Parathyroid adenoma (tissue), 2 donors: ENCODE measurements around the gene ETHE1.

Experiments
- H2AFZ ChIP-seq: fragments of 300-600 bp; sonication (generic); one replicate; pipeline ENCODE4 v1.7.0; 2017; ENCODE audit warnings: antibody characterized with exemption, mild to moderate bottlenecking
- H3K27ac ChIP-seq: fragments of 300-600 bp; sonication (generic); one replicate; pipeline ENCODE4 v1.7.0; 2017
- H3K27me3 ChIP-seq: fragments of 300-600 bp; sonication (generic); one replicate; pipeline ENCODE4 v1.7.0; 2017; ENCODE audit warnings: low read length; ENCODE audit not compliant: control insufficient read depth, insufficient read depth
- H3K36me3 ChIP-seq: fragments of 300-600 bp; sonication (generic); one replicate; pipeline ENCODE4 v1.7.0; 2017; ENCODE audit warnings: low read length; ENCODE audit not compliant: control insufficient read depth, insufficient read depth
- H3K4me1 ChIP-seq: fragments of 300-600 bp; sonication (generic); one replicate; pipeline ENCODE4 v1.7.0; 2017; ENCODE audit warnings: control low read depth
- H3K4me2 ChIP-seq: fragments of 300-600 bp; sonication (generic); one replicate; pipeline ENCODE4 v1.7.0; 2017; ENCODE audit warnings: low read length
- H3K4me3 ChIP-seq: fragments of 300-600 bp; sonication (generic); one replicate; pipeline ENCODE4 v1.7.0; 2017; ENCODE audit warnings: low read depth, low read length
- H3K79me2 ChIP-seq: fragments of 300-600 bp; sonication (generic); one replicate; pipeline ENCODE4 v1.7.0; 2017; ENCODE audit warnings: control low read depth
- H3K9ac ChIP-seq: fragments of 300-600 bp; sonication (generic); one replicate; pipeline ENCODE4 v1.7.0; 2017; ENCODE audit warnings: mild to moderate bottlenecking
- H3K9me3 ChIP-seq: fragments of 300-600 bp; sonication (generic); one replicate; pipeline ENCODE4 v1.7.0; 2017; ENCODE audit warnings: low read length; ENCODE audit not compliant: control insufficient read depth
- CTCF ChIP-seq: fragments of 300-600 bp; sonication (generic); IDR thresholded peaks from one replicate; pipeline ENCODE4 v1.7.0; 2017; ENCODE audit warnings: antibody characterized with exemption, mild to moderate bottlenecking
- donor health status: primary hyperparathyroidism.

The ETHE1 gene

GRCh38 chr19:43562698-43563241 lies 35.8 kb upstream of the ETHE1 start:
- no peak overlapping the region for H2AFZ ChIP-seq
- H3K36me3 ChIP-seq: no peaks in the 10 kb centered on the region
- H3K4me1 ChIP-seq: no peaks in the 10 kb centered on the region
- no peaks in the 10 kb centered on the region for H3K9me3 ChIP-seq
- H3K4me3 ChIP-seq: no peak overlapping the region
- no peaks in the 10 kb centered on the region for H3K27me3 ChIP-seq
- H3K27ac ChIP-seq: no peak overlapping the region
- H3K9ac ChIP-seq: no peak overlapping the region
- peaks cover 39% of the 10 kb centered on the region for H3K79me2 ChIP-seq
- no peak for TF ChIP-seq CTCF
- H3K4me2 ChIP-seq: no peak overlapping the region

GRCh38 chr19:43562226-43562697 lies 35.3 kb upstream of the ETHE1 start:
- Histone ChIP-seq H3K9ac (no peak overlapping the region), H3K4me3 (no peak overlapping the region), H3K36me3 (no peaks in the 10 kb centered on the region), H3K27ac (no peak overlapping the region), H3K79me2 (peaks cover 36% of the 10 kb centered on the region), H3K4me2 (no peak overlapping the region), H3K9me3 (no peaks in the 10 kb centered on the region), H3K4me1 (no peaks in the 10 kb centered on the region), H2AFZ (no peak overlapping the region), H3K27me3 (no peaks in the 10 kb centered on the region)
- TF ChIP-seq CTCF: no peak

- Histone ChIP-seq H3K4me3 (no peak overlapping the region), H3K4me2 (no peak overlapping the region), H3K36me3 (no peaks in the 10 kb centered on the region), H3K27me3 (no peaks in the 10 kb centered on the region), H3K27ac (no peak overlapping the region), H2AFZ (no peak overlapping the region), H3K79me2 (peaks cover 32% of the 10 kb centered on the region), H3K9me3 (no peaks in the 10 kb centered on the region), H3K4me1 (no peaks in the 10 kb centered on the region), H3K9ac (no peak overlapping the region)
- no peak for TF ChIP-seq CTCF
These were observed 34.4 kb upstream of the ETHE1 start for GRCh38 chr19:43561139-43561970.

GRCh38 chr19:43560687-43561086 lies 33.7 kb upstream of the ETHE1 start:
- Histone ChIP-seq H3K4me3 (no peak overlapping the region), H3K27ac (no peak overlapping the region), H2AFZ (no peak overlapping the region), H3K9me3 (no peaks in the 10 kb centered on the region), H3K4me1 (no peaks in the 10 kb centered on the region), H3K79me2 (peaks cover 28% of the 10 kb centered on the region), H3K4me2 (no peak overlapping the region), H3K27me3 (no peaks in the 10 kb centered on the region), H3K9ac (no peak overlapping the region), H3K36me3 (no peaks in the 10 kb centered on the region)
- no peak for TF ChIP-seq CTCF
